ENCODE data around the gene AGGF1.

GRCh38 chr5:77102549-77102948, 72.3 kb downstream of the AGGF1 start:
- TF ChIP-seq BCL3 (IDR thresholded peaks at IDR 0.05) (no peak), CTCF (IDR thresholded peaks at IDR 0.05) (no peak), POLR2A (IDR thresholded peaks at IDR 0.05; ENCODE audit: low read length) (no peak), HOXB5 (CRISPR knock-in tag; IDR thresholded peaks at IDR 0.05) (no peak), RAD21 (conservative IDR thresholded peaks at IDR 0.05 in 1 of 2, IDR thresholded peaks at IDR 0.05 in 1 of 2) (no peak), EHF (CRISPR knock-in tag; IDR thresholded peaks at IDR 0.05) (no peak), USF2 (IDR thresholded peaks at IDR 0.05) (no peak)
